ENCODE measurements around the gene NHSL2.
A peak's percentile ranks its signal among the peaks of the same experiment; 100 is the strongest.

NHSL2 gene

GRCh38 chrX:72182924-72183323 lies 272.3 kb downstream of the NHSL2 start:
- no peak for DNase-seq (ENCODE audit: extremely low read depth, low read depth)
- H3K4me3 ChIP-seq (replicated peaks; ENCODE audit: low read depth, low read length) = peak overlapping the region; percentile 77

GRCh38 chrX:72201836-72202536 lies 291.3 kb downstream of the NHSL2 start:
- DNase-seq (ENCODE audit: extremely low read depth, low read depth) = peak; percentile 48
- TF ChIP-seq CTCF (IDR thresholded peaks at IDR 0.05; ENCODE audit: low read depth, low read length, missing control alignments) = no peak
- H3K4me3 ChIP-seq (replicated peaks; ENCODE audit: low read depth, low read length) = no peak overlapping the region

More at GRCh38 chrX:72182924-72183323, 272.3 kb downstream of the NHSL2 start:
- TF ChIP-seq CTCF (IDR thresholded peaks at IDR 0.05; ENCODE audit: low read depth, low read length, missing control alignments) = no peak
